Measurements from ENCODE around the gene TSC22D2.

The TSC22D2 gene

GRCh38 chr3:150408221-150409124 is at the start of gene TSC22D2:
TSS of gene TSC22D2 (plus strand) at chr3:150408298. CDS start at chr3:150409351, 1,053 bp downstream.
- peak; percentile 81 for DNase-seq (ENCODE audit: low spot score)

- DNase-seq (ENCODE audit: low spot score), result no peak
These were observed 48.7 kb upstream of the TSC22D2 start for GRCh38 chr3:150359381-150359780.

- DNase-seq (ENCODE audit: low spot score), result no peak
These were observed 47.1 kb upstream of the TSC22D2 start for GRCh38 chr3:150360966-150361365.

- no peak for DNase-seq (ENCODE audit: low spot score)
These were observed 45.4 kb upstream of the TSC22D2 start for GRCh38 chr3:150362515-150363302.

- no peak for DNase-seq (ENCODE audit: low spot score)
These were observed 44.7 kb upstream of the TSC22D2 start for GRCh38 chr3:150363420-150363819.

- no peak for DNase-seq (ENCODE audit: low spot score)
These were observed 42.9 kb upstream of the TSC22D2 start for GRCh38 chr3:150365132-150365604.

GRCh38 chr3:150367757-150368156 is 40.3 kb upstream of the TSC22D2 start:
- no peak for DNase-seq (ENCODE audit: low spot score)

GRCh38 chr3:150370122-150370602 is 37.9 kb upstream of the TSC22D2 start:
- no peak for DNase-seq (ENCODE audit: low spot score)

GRCh38 chr3:150370999-150371398 is 37.1 kb upstream of the TSC22D2 start:
- DNase-seq (ENCODE audit: low spot score), result no peak

- peak; percentile 34 for DNase-seq (ENCODE audit: low spot score)
These were observed 36.3 kb upstream of the TSC22D2 start for GRCh38 chr3:150371741-150372254.

GRCh38 chr3:150372320-150372719 is 35.8 kb upstream of the TSC22D2 start:
- no peak for DNase-seq (ENCODE audit: low spot score)

GRCh38 chr3:150372722-150373121 is 35.4 kb upstream of the TSC22D2 start:
- no peak for DNase-seq (ENCODE audit: low spot score)

GRCh38 chr3:150373234-150373875 is 34.7 kb upstream of the TSC22D2 start:
- DNase-seq (ENCODE audit: low spot score), result no peak

GRCh38 chr3:150374975-150375374 is 33.1 kb upstream of the TSC22D2 start:
- no peak for DNase-seq (ENCODE audit: low spot score)

GRCh38 chr3:150376001-150376848 is 31.9 kb upstream of the TSC22D2 start:
- DNase-seq (ENCODE audit: low spot score), result no peak

GRCh38 chr3:150377601-150378300 is 30.3 kb upstream of the TSC22D2 start:
- no peak for DNase-seq (ENCODE audit: low spot score)

GRCh38 chr3:150378301-150378748 is 29.8 kb upstream of the TSC22D2 start:
- DNase-seq (ENCODE audit: low spot score), result no peak

GRCh38 chr3:150379469-150379868 is 28.6 kb upstream of the TSC22D2 start:
- no peak for DNase-seq (ENCODE audit: low spot score)

GRCh38 chr3:150384296-150385212 is 23.5 kb upstream of the TSC22D2 start:
- no peak for DNase-seq (ENCODE audit: low spot score)

All from HuH-7.5 (cell line).